GM19395 (cell line): ENCODE measurements around the gene CYTL1.
A peak's percentile ranks its signal among the peaks of the same experiment; 100 is the strongest.
"Not testable (repeated sequence)": the region's sequence is repeated elsewhere in the genome, so short reads cannot be mapped to it uniquely, and the experiment has no call there.

ENCODE experiments used
- ATAC-seq: cut with Tn5 transposase; IDR thresholded peaks from one replicate; pipeline ENCODE4 v1.9.1; 2021; ENCODE audit warnings: mild to moderate bottlenecking, moderate library complexity; ENCODE audit not compliant: unreplicated experiment

CYTL1 gene

DNA sequence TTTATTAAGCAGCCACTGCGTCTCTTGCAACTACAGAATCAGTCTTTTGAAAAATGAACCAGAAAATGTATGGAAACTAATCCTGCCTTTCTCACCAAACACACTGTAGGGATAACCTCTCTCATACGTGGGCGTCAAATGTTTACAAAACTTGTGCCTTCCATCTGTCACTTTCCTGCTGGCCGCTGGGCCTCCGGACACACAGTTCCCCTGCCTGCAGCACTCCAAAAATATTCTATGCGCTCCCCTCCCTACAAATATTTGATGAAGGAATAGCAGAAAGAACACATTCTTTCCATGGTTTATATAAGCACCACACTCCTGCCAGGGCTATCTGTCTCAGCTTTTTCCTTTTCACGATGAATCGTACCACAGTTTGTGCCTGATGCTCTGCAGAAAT is 14.9 kb upstream of the CYTL1 start:
- no peak for ATAC-seq

DNA sequence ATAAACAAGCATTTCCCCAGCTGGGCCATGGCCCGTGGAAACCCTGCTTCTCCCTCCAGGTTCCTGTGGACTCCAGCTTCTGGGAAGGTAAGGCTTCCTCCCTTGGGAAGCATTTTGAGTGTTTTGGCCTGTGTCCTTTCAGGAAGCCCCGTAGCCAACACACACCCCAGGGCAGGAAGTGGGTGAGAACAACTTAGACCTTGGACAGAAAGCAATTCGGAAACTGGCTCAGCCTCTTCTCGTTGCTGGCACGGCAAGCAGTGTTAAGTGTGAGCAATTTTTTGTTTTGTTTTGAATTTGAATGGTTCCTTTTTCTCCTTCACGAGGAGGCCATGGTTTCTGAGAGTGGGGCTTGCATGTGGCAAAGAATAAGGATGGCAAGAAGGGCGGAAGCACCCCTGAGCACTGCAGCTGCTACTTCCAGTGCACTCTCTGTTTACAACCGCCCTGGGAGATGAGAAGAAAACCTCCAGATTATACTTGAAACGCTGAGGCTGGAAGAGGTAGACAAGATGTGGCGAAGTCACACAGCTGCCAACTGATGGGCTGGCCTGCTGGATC is 14.1 kb upstream of the CYTL1 start:
- peak; percentile 66 for ATAC-seq

GRCh38 chr4:5032813-5033212 is 13.6 kb upstream of the CYTL1 start:
- ATAC-seq: no peak

DNA sequence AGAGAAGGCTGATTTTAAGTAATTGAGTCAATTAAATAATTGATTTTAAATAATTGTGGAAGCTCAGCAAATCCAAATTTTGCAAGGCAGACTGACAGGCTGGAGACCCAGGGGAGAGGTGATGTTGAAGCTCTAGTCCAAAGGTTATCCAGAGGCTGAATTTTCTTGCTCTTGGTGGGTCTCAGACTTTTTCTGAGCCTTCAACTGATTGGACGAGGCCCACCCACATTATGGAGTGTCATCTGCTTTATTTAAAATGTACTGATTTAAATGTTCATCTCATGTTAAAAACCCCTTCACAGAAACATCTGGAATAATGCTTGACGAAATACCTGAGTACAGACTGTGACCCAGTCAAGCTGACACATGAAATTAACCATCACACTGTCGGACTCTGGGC is 11.7 kb upstream of the CYTL1 start:
- no peak for ATAC-seq

- no peak for ATAC-seq
Observed at GRCh38 chr4:5030221-5030620, 11.0 kb upstream of the CYTL1 start.

- no peak for ATAC-seq
Observed at GRCh38 chr4:5029447-5029846, 10.2 kb upstream of the CYTL1 start.

DNA sequence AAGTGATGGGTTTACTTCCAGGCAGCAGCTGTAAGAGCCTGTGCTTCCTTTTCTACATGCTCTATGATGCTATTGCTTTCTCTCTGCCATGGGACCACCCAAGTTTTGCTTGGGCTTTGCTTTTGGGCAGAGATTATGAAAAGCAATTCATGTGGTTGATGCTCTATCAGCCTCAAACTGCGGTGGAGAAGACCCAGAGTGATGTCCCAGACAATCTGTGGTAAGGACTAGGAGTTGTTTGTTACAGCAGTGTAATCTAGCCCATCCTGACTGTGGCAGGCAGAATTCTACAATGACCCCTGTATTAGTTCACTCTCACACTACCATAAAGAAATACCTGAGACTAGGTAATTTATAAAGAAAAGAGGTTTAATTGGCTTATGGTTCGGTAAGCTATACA is 9.2 kb upstream of the CYTL1 start:
- no peak for ATAC-seq

GRCh38 chr4:5027346-5027745 is 8.1 kb upstream of the CYTL1 start:
- no peak for ATAC-seq

GRCh38 chr4:5026371-5026770 is 7.1 kb upstream of the CYTL1 start:
- no peak for ATAC-seq

- no peak for ATAC-seq
Observed at GRCh38 chr4:5024673-5025072, 5.4 kb upstream of the CYTL1 start.

GRCh38 chr4:5021546-5021945 is 2.3 kb upstream of the CYTL1 start:
- ATAC-seq: no peak

GRCh38 chr4:5020341-5020740 is 1.1 kb upstream of the CYTL1 start:
- no peak for ATAC-seq

- no peak for ATAC-seq
Observed at GRCh38 chr4:5019796-5020195, 538 bp upstream of the CYTL1 start.

- ATAC-seq: no peak
Observed at GRCh38 chr4:5018603-5019002, 655 bp downstream of the CYTL1 start.

- no peak for ATAC-seq
Observed at GRCh38 chr4:5018096-5018495, 1.2 kb downstream of the CYTL1 start.

DNA sequence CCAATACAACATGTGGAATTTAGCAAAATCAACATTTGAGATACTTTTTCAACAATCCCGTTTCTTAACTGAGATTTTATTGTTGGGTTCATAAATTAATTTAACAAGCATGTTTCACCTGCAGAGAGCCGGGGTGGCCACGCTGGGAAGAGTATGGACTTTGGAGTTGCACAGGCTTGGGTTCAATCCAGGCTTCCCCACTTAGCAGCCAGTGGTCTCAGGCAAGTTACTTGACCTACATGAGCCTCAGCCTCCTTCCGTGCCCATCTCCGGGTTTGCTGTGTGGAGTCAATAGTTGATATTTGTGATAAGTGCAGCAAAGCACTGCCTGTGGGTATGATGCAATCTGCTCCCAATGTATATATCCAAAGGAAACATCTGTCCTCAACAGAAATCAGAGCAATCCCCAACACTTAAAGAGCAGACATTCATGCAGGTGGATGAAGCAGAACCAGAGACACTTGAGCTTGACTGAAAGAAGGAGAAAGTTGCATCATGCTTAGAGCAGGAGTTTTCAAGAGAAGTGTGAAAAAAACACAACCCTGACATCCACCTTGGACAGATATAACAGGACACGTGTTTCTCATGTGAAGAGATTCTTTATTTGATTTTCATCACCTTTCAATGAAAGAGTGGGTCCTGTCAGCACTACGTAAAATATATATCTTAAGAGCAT is 5.1 kb downstream of the CYTL1 start:
- ATAC-seq: no peak

GRCh38 chr4:5012958-5013357 is 6.3 kb downstream of the CYTL1 start:
- no peak for ATAC-seq

DNA sequence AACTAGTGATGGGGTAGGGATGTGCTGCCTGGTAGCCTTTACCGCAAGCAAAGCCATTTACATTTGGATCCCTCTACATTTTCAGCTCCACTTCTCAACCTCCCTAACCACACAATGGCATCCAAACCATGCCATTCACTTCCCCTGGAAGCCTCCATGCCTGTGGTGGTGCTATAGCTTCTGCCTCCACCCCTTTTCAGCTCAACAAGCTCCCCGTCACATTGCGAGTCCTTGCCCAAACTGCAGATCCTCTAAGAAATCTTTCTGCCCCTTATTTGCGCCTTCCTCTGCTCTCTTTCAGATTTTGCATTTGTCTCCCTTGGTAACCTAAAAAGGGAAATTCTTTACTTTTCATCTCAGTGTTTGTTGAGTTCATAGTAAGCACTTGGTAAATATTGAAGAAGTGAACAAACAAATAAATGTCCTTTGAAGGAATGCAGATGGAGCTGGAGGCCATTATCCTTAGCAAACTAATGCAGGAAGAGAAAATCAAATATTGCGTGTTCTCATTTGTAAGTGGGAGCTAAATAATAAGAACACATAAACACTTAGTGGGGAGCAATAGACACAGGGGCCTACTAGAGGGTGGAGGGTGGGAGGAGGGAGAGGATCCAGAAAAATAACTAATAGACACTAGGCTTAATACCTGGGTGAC is 6.9 kb downstream of the CYTL1 start:
- ATAC-seq: no peak

DNA sequence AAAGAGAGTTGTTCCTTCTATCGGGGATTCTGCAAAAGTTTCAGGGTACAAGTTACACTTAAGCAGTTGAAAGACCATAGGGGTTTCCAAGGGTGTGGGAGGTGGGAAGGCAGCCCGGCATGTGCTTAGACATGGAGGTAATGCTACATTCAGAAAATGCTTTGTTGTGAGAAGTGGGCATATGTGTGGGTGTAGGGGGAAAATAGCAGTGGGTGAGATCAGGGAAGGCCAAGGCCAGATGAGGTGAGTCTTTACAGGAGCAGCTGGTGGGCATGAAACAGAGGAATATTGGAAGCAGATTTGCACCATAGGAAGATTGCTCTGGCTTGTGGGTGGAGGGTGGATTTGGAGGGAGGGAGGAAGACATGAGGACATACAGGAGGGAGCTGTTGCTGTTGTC is 8.3 kb downstream of the CYTL1 start:
- no peak for ATAC-seq

DNA sequence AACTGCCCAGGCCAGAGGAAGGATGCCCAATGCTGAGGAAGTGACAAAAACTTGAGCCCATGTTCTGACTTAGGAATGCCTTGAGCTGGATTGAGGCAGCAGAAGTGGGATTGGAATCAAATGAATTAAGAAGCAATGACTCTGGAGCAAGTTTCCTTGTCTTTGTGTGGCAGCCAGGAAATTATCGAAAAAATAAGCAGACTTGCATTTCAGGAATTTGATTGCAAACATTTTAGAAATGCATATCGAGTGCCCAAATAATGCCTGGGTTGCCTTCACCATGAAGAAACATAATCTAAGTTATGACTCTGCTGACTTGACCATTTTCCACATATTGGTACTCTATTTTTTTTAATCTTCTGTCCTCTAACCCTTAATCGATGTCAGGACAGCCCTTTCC is 9.5 kb downstream of the CYTL1 start:
- ATAC-seq: no peak

- ATAC-seq: not testable (repeated sequence)
Observed at GRCh38 chr4:5006932-5007331, 12.3 kb downstream of the CYTL1 start.

GRCh38 chr4:5004496-5004895 is 14.8 kb downstream of the CYTL1 start:
- no peak for ATAC-seq

- ATAC-seq: no peak
Observed at GRCh38 chr4:5003918-5004317, 15.3 kb downstream of the CYTL1 start.
